Immature natural killer cell (primary cell): Measurements from ENCODE around the gene TTLL5. TPM values are rescaled to one million over a fixed set of nuclear protein-coding genes. Genes with fewer than 3 reads are reported as not detected.
A peak's percentile ranks its signal among the peaks of the same experiment; 100 is the strongest.

Experiments used
- DNase-seq, 3 donors: peaks; one replicate each; pipeline ENCODE4 v3.0.0; 2022; ENCODE audit warnings: mixed read lengths in 1 of 3
- H3K27ac Mint-ChIP-seq, 6 donors: one replicate each; pipeline ENCODE4 v1.8.0; 2020; ENCODE audit warnings: mixed read lengths in 6 of 6, mild to moderate bottlenecking in 5 of 6, inconsistent platforms in 4 of 6, moderate library complexity in 3 of 6
- H3K27me3 Mint-ChIP-seq, 3 donors: one replicate each; pipeline ENCODE4 v1.8.0; 2020 to 2021; ENCODE audit warnings: low read depth in 3 of 3, mild to moderate bottlenecking in 3 of 3, mixed read lengths in 3 of 3, moderate library complexity in 3 of 3, inconsistent platforms in 1 of 3
- H3K36me3 Mint-ChIP-seq, 3 donors: one replicate each; pipeline ENCODE4 v1.8.0; 2020; ENCODE audit warnings: mixed read lengths in 3 of 3, inconsistent platforms in 2 of 3, mild to moderate bottlenecking in 2 of 3
- H3K4me1 Mint-ChIP-seq, 2 donors: one replicate each; pipeline ENCODE4 v1.8.0; 2020; ENCODE audit warnings: inconsistent platforms in 2 of 2, mild to moderate bottlenecking in 2 of 2, mixed read lengths in 2 of 2, moderate library complexity in 1 of 2
- H3K4me3 Mint-ChIP-seq, 5 donors: one replicate each; pipeline ENCODE4 v1.8.0; 2020; ENCODE audit warnings: mild to moderate bottlenecking in 5 of 5, mixed read lengths in 5 of 5, inconsistent platforms in 3 of 5, moderate library complexity in 3 of 5
- H3K9me3 Mint-ChIP-seq, 6 donors: one replicate each; pipeline ENCODE4 v1.8.0; 2020; ENCODE audit warnings: mild to moderate bottlenecking in 6 of 6, mixed read lengths in 6 of 6, inconsistent platforms in 4 of 6, moderate library complexity in 3 of 6
- polyA plus RNA-seq, 3 donors: library from polyadenylated mRNA; unstranded; fragments of 300-500 nt; fragmentation: Illumina TruSeq; gene quantifications; one replicate each; pipeline ENCODE4 v1.2.3, GENCODE V29; 2021

The TTLL5 gene
- polyA plus RNA-seq, 3 donors from 2014 or later, result 6.9 to 10.4 TPM; not detected in 1

GRCh38 chr14:75634848-75635247 lies 26.2 kb upstream of the TTLL5 start:
- DNase-seq, result no peak
- H3K9me3 Mint-ChIP-seq, result no peaks in the 10 kb centered on the region
- H3K27ac Mint-ChIP-seq, result no peak overlapping the region
- H3K4me3 Mint-ChIP-seq, result no peak overlapping the region
- H3K4me1 Mint-ChIP-seq, result no peaks in the 10 kb centered on the region
- peaks cover 0 to 11% (median 6%) of the 10 kb centered on the region in 3 donors for H3K36me3 Mint-ChIP-seq
- no peaks in the 10 kb centered on the region for H3K27me3 Mint-ChIP-seq

GRCh38 chr14:75636100-75636692 lies 24.9 kb upstream of the TTLL5 start:
- DNase-seq, result no peak
- Mint-ChIP-seq H3K36me3 (peaks cover 0 to 14% (median 6%) of the 10 kb centered on the region in 3 donors), H3K4me3 (no peak overlapping the region), H3K27ac (no peak overlapping the region), H3K9me3 (no peaks in the 10 kb centered on the region), H3K27me3 (no peaks in the 10 kb centered on the region), H3K4me1 (no peaks in the 10 kb centered on the region)

- no peak for DNase-seq
- H3K27ac Mint-ChIP-seq, result no peak overlapping the region
- peaks cover 0 to 17% (median 15%) of the 10 kb centered on the region in 3 donors for H3K36me3 Mint-ChIP-seq
- no peaks in the 10 kb centered on the region for H3K27me3 Mint-ChIP-seq
- no peaks in the 10 kb centered on the region for H3K9me3 Mint-ChIP-seq
- no peaks in the 10 kb centered on the region for H3K4me1 Mint-ChIP-seq
- H3K4me3 Mint-ChIP-seq, result no peak overlapping the region
Observed at GRCh38 chr14:75640876-75641275, 20.2 kb upstream of the TTLL5 start.

GRCh38 chr14:75643985-75644384 lies 17.1 kb upstream of the TTLL5 start:
- DNase-seq, result no peak
- Mint-ChIP-seq H3K9me3 (no peaks in the 10 kb centered on the region), H3K4me3 (no peak overlapping the region), H3K27ac (no peak overlapping the region), H3K27me3 (peaks cover 0 to 3% (median 0%) of the 10 kb centered on the region in 3 donors), H3K4me1 (no peaks in the 10 kb centered on the region), H3K36me3 (peaks cover 3 to 25% (median 20%) of the 10 kb centered on the region in 3 donors)

GRCh38 chr14:75645056-75645455 lies 16.0 kb upstream of the TTLL5 start:
- H3K27ac Mint-ChIP-seq, result no peak overlapping the region
- H3K4me3 Mint-ChIP-seq, result no peak overlapping the region
- no peaks in the 10 kb centered on the region for H3K9me3 Mint-ChIP-seq
- H3K36me3 Mint-ChIP-seq, result peaks cover 12 to 33% (median 25%) of the 10 kb centered on the region in 3 donors
- DNase-seq, result no peak
- no peaks in the 10 kb centered on the region for H3K4me1 Mint-ChIP-seq
- peaks cover 0 to 3% (median 0%) of the 10 kb centered on the region in 3 donors for H3K27me3 Mint-ChIP-seq

- Mint-ChIP-seq H3K4me3 (no peak overlapping the region), H3K9me3 (no peaks in the 10 kb centered on the region), H3K27me3 (peaks cover 0 to 3% (median 2%) of the 10 kb centered on the region in 3 donors), H3K4me1 (no peaks in the 10 kb centered on the region), H3K36me3 (peaks cover 24 to 42% (median 35%) of the 10 kb centered on the region in 3 donors), H3K27ac (no peak overlapping the region)
- no peak for DNase-seq
Observed at GRCh38 chr14:75646762-75647161, 14.3 kb upstream of the TTLL5 start.

GRCh38 chr14:75647640-75648039 lies 13.4 kb upstream of the TTLL5 start:
- Mint-ChIP-seq H3K36me3 (peaks cover 25 to 43% (median 35%) of the 10 kb centered on the region in 3 donors), H3K27ac (peak overlapping the region in 2 of 6 donors; percentile 3 to 57), H3K9me3 (no peaks in the 10 kb centered on the region), H3K4me1 (no peaks in the 10 kb centered on the region), H3K4me3 (no peak overlapping the region), H3K27me3 (peaks cover 0 to 3% (median 2%) of the 10 kb centered on the region in 3 donors)
- no peak for DNase-seq

- no peak overlapping the region for H3K4me3 Mint-ChIP-seq
- H3K9me3 Mint-ChIP-seq, result no peaks in the 10 kb centered on the region
- H3K27ac Mint-ChIP-seq, result peak overlapping the region in 1 of 6 donors; percentile 57
- peaks cover 25 to 47% (median 35%) of the 10 kb centered on the region in 3 donors for H3K36me3 Mint-ChIP-seq
- H3K27me3 Mint-ChIP-seq, result peaks cover 0 to 3% (median 2%) of the 10 kb centered on the region in 3 donors
- no peak for DNase-seq
- H3K4me1 Mint-ChIP-seq, result no peaks in the 10 kb centered on the region
Observed at GRCh38 chr14:75648066-75648838, 12.8 kb upstream of the TTLL5 start.

- H3K9me3 Mint-ChIP-seq, result no peaks in the 10 kb centered on the region
- H3K36me3 Mint-ChIP-seq, result peaks cover 27 to 49% (median 35%) of the 10 kb centered on the region in 3 donors
- H3K4me3 Mint-ChIP-seq, result no peak overlapping the region
- H3K4me1 Mint-ChIP-seq, result no peaks in the 10 kb centered on the region
- no peak overlapping the region for H3K27ac Mint-ChIP-seq
- DNase-seq, result no peak
- peaks cover 0 to 3% (median 2%) of the 10 kb centered on the region in 3 donors for H3K27me3 Mint-ChIP-seq
Observed at GRCh38 chr14:75649337-75649736, 11.7 kb upstream of the TTLL5 start.

- DNase-seq, result no peak
- Mint-ChIP-seq H3K9me3 (no peaks in the 10 kb centered on the region), H3K36me3 (peaks cover 27 to 47% (median 35%) of the 10 kb centered on the region in 3 donors), H3K27me3 (peaks cover 0 to 3% (median 2%) of the 10 kb centered on the region in 3 donors), H3K4me3 (no peak overlapping the region), H3K4me1 (no peaks in the 10 kb centered on the region), H3K27ac (peak overlapping the region in 1 of 6 donors; percentile 64)
Observed at GRCh38 chr14:75649773-75650172, 11.3 kb upstream of the TTLL5 start.

- Mint-ChIP-seq H3K4me1 (no peaks in the 10 kb centered on the region), H3K4me3 (no peak overlapping the region), H3K27ac (peak overlapping the region in 1 of 6 donors; percentile 36), H3K36me3 (peaks cover 27 to 45% (median 35%) of the 10 kb centered on the region in 3 donors), H3K9me3 (no peaks in the 10 kb centered on the region), H3K27me3 (peaks cover 0 to 3% (median 2%) of the 10 kb centered on the region in 3 donors)
- no peak for DNase-seq
Observed at GRCh38 chr14:75650253-75651058, 10.6 kb upstream of the TTLL5 start.

- Mint-ChIP-seq H3K9me3 (no peaks in the 10 kb centered on the region), H3K27me3 (peaks cover 0 to 2% (median 0%) of the 10 kb centered on the region in 3 donors), H3K27ac (no peak overlapping the region), H3K4me1 (peaks cover 0 to 4% of the 10 kb centered on the region in 2 donors), H3K36me3 (peaks cover 24 to 40% (median 31%) of the 10 kb centered on the region in 3 donors), H3K4me3 (no peak overlapping the region)
- DNase-seq, result no peak
Observed at GRCh38 chr14:75653563-75653962, 7.5 kb upstream of the TTLL5 start.

- Mint-ChIP-seq H3K4me1 (peaks cover 0 to 7% of the 10 kb centered on the region in 2 donors), H3K4me3 (no peak overlapping the region), H3K27ac (peak overlapping the region in 1 of 6 donors; percentile 17), H3K27me3 (peaks cover 0 to 2% (median 0%) of the 10 kb centered on the region in 3 donors), H3K36me3 (peaks cover 23 to 36% (median 28%) of the 10 kb centered on the region in 3 donors), H3K9me3 (no peaks in the 10 kb centered on the region)
- peak; percentile 65 to 72 (median 67) for DNase-seq
Observed at GRCh38 chr14:75654127-75654732, 6.8 kb upstream of the TTLL5 start.
